Prostate gland (tissue), 2 donors: ENCODE data around the gene SCARF1.

Source experiments
- CTCF ChIP-seq, 4 experiments: fragments of 200-600 bp in 2 of 4; fragments of 450-650 bp in 2 of 4; sonication (generic) in 2 of 4; IDR thresholded peaks; 1 replicate in 3 of 4; 2 replicates in 1 of 4; pipeline ENCODE4 v1.5.1; 2016 to 2019; ENCODE audit warnings: antibody characterized with exemption in 4 of 4, mild to moderate bottlenecking in 2 of 4, moderate library complexity in 2 of 4
- POLR2A ChIP-seq: fragments of 450-650 bp; IDR thresholded peaks from one replicate; pipeline ENCODE4 v1.6.1; 2016; ENCODE audit warnings: antibody characterized with exemption, mild to moderate bottlenecking
- POLR2AphosphoS5 ChIP-seq: sonication (generic); formaldehyde crosslinking; IDR thresholded peaks from one replicate; pipeline ENCODE4 v1.6.1; 2017; ENCODE audit warnings: antibody characterized with exemption

DNA sequence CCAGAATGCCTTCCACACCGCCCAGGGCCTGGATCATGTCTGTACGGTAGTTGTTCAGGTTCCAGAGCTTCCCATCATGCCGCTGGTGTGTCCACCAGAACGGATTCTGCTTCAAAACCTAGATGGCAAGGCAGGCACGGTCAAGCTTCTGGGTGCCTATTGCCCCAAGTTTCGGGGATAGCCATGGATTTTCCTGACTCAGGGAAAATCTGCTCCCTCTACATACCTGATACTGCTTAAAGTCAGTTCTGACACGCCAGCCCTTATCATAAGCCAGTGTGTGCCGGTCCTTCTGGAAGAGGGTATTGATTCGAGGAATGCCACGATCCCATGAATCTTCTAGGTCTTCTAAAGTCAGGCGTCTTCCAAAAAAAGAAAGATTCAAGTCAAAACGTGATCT, 15.5 kb upstream of the SCARF1 start:
- TF ChIP-seq CTCF (IDR thresholded peaks at IDR 0.05) (no peak), POLR2A (no peak), POLR2AphosphoS5 (no peak)
